Measurements from ENCODE around the gene CHAMP1.

Gene CHAMP1

GRCh38 chr13:114298866-114299265 is 15.4 kb upstream of the CHAMP1 start:
- DNase-seq (ENCODE audit: low read depth in 3 of 3): no peak

GRCh38 chr13:114299604-114300305 is 14.5 kb upstream of the CHAMP1 start:
- no peak for DNase-seq (ENCODE audit: low read depth in 3 of 3)

- DNase-seq (ENCODE audit: low read depth in 3 of 3): no peak
These were observed 10.5 kb upstream of the CHAMP1 start for GRCh38 chr13:114303700-114304327.

- no peak for DNase-seq (ENCODE audit: low read depth in 3 of 3)
These were observed 9.8 kb upstream of the CHAMP1 start for GRCh38 chr13:114304346-114305034.

GRCh38 chr13:114309086-114309485 is 5.2 kb upstream of the CHAMP1 start:
- DNase-seq (ENCODE audit: low read depth in 3 of 3): no peak

- no peak for DNase-seq (ENCODE audit: low read depth in 3 of 3)
These were observed 4.4 kb upstream of the CHAMP1 start for GRCh38 chr13:114309806-114310410.

- DNase-seq (ENCODE audit: low read depth in 3 of 3): no peak
These were observed 3.3 kb upstream of the CHAMP1 start for GRCh38 chr13:114310956-114311355.

GRCh38 chr13:114311387-114311786 is 2.9 kb upstream of the CHAMP1 start:
- no peak for DNase-seq (ENCODE audit: low read depth in 3 of 3)

- DNase-seq (ENCODE audit: low read depth in 3 of 3): no peak
These were observed 2.4 kb upstream of the CHAMP1 start for GRCh38 chr13:114311908-114312307.

- DNase-seq (ENCODE audit: low read depth in 3 of 3): peak in 2 of 3 experiments; percentile 16 to 40
These were observed 1.0 kb upstream of the CHAMP1 start for GRCh38 chr13:114313061-114313860.

GRCh38 chr13:114315074-114315785 is 927 bp downstream of the CHAMP1 start:
- no peak for DNase-seq (ENCODE audit: low read depth in 3 of 3)

- DNase-seq (ENCODE audit: low read depth in 3 of 3): no peak
These were observed 4.3 kb downstream of the CHAMP1 start for GRCh38 chr13:114318624-114319023.

GRCh38 chr13:114319441-114319913 is 5.2 kb downstream of the CHAMP1 start:
- DNase-seq (ENCODE audit: low read depth in 3 of 3): no peak

- no peak for DNase-seq (ENCODE audit: low read depth in 3 of 3)
These were observed 5.8 kb downstream of the CHAMP1 start for GRCh38 chr13:114320065-114320464.

- no peak for DNase-seq (ENCODE audit: low read depth in 3 of 3)
These were observed 7.0 kb downstream of the CHAMP1 start for GRCh38 chr13:114321256-114321655.

GRCh38 chr13:114323349-114323748 is 9.0 kb downstream of the CHAMP1 start:
- no peak for DNase-seq (ENCODE audit: low read depth in 3 of 3)

GRCh38 chr13:114324334-114324733 is 10.0 kb downstream of the CHAMP1 start:
- no peak for DNase-seq (ENCODE audit: low read depth in 3 of 3)

GRCh38 chr13:114325729-114326128 is 11.4 kb downstream of the CHAMP1 start:
- no peak for DNase-seq (ENCODE audit: low read depth in 3 of 3)

GRCh38 chr13:114328034-114328433 is 13.7 kb downstream of the CHAMP1 start:
- DNase-seq (ENCODE audit: low read depth in 3 of 3): no peak

- DNase-seq (ENCODE audit: low read depth in 3 of 3): no peak
These were observed 14.3 kb downstream of the CHAMP1 start for GRCh38 chr13:114328595-114328994.

- DNase-seq (ENCODE audit: low read depth in 3 of 3): no peak
These were observed 15.8 kb downstream of the CHAMP1 start for GRCh38 chr13:114330086-114330485.

Measured in stimulated activated CD4-positive, alpha-beta T cell treated with anti-CD3 and anti-CD28 coated beads, TNF-alpha, amount 100 ng/mL, for 24 hours (primary cell).